Measurements from ENCODE around the gene CCER1. TPM values are rescaled to one million over a fixed set of nuclear protein-coding genes. Genes with fewer than 3 reads are reported as not detected.

The CCER1 gene
- total and polyA plus RNA-seq, 10 donors, result not detected

DNA sequence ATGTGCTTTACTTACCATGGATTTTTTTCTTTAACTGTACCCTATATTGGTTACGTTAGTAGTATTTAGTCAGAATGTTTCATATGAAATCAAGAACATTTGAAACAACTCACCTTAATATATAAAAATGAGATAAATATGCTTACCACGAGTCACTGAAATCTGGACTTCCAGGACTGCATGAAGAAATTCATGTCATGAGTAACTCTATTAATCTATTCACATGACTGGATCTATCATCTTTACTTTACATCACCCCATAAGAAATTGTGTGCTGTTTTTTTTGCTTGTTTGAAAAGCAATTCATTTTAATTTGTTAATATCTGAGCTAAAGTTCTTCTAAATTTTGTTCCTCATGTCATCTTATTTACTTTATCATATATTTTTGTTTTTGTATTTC, 44.6 kb upstream of the CCER1 start:
- TF ChIP-seq, protein P1, sequence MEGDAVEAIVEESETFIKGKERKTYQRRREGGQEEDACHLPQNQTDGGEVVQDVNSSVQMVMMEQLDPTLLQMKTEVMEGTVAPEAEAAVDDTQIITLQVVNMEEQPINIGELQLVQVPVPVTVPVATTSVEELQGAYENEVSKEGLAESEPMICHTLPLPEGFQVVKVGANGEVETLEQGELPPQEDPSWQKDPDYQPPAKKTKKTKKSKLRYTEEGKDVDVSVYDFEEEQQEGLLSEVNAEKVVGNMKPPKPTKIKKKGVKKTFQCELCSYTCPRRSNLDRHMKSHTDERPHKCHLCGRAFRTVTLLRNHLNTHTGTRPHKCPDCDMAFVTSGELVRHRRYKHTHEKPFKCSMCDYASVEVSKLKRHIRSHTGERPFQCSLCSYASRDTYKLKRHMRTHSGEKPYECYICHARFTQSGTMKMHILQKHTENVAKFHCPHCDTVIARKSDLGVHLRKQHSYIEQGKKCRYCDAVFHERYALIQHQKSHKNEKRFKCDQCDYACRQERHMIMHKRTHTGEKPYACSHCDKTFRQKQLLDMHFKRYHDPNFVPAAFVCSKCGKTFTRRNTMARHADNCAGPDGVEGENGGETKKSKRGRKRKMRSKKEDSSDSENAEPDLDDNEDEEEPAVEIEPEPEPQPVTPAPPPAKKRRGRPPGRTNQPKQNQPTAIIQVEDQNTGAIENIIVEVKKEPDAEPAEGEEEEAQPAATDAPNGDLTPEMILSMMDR (IDR thresholded peaks at IDR 0.05 in 8 of 11, conservative IDR thresholded peaks at IDR 0.05 in 3 of 11), result no peak
- no peak for DNase-seq
- H3K4me3 ChIP-seq, result no peak overlapping the region
- 79 to 89% (median 81%) methylated on average over 2 of the region's 2 CpGs for WGBS, 5 donors
- H3K27me3 ChIP-seq (replicated peaks in 1 of 7), result no peaks in the 10 kb centered on the region
- no peaks in the 10 kb centered on the region for H3K4me1 ChIP-seq
- H3K9me3 ChIP-seq, result no peaks in the 10 kb centered on the region
- no peak overlapping the region for H3K27ac ChIP-seq
- H3K36me3 ChIP-seq, result no peaks in the 10 kb centered on the region
- intact Hi-C loops (cut with DNase I; ENCODE audit: low total_unique reads), result no loop called here

- Histone ChIP-seq H3K9me3 (no peaks in the 10 kb centered on the region), H3K36me3 (no peaks in the 10 kb centered on the region), H3K4me1 (no peaks in the 10 kb centered on the region), H3K27ac (no peak overlapping the region), H3K4me3 (no peak overlapping the region), H3K27me3 (replicated peaks in 1 of 7) (no peaks in the 10 kb centered on the region)
- DNase-seq, result no peak
- intact Hi-C loops (cut with DNase I; ENCODE audit: low total_unique reads), result no loop called here
- TF ChIP-seq POLR2AphosphoS5 (IDR thresholded peaks at IDR 0.05), result no peak
- WGBS, 5 donors, result 90 to 98% (median 95%) methylated on average over 2 of the region's 2 CpGs
Observed at GRCh38 chr12:90995010-90995409, 40.0 kb upstream of the CCER1 start.

DNA sequence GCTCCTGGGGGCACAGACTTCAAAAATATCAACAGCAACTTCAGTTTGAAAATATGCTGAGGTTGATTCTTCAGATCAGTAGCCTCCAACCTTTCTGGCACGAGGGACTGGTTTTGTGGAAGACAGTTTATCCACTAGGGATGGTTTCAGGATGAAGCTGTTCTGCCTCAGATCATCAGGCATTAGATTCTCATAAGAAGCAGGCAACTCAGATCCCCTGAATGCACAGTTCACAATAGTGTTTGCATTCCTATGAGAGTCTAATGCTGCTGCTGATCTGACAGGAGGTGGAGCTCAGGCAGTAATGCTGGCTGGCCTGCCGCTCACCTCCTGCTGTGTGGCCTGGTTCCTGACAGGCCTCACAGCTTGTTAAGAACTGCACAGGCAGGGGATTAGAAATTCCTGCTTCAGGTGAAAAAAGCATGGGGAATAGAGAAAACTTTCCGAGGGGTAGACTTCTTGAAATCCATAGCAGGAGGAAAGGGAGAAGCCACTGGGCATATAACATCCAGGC, 37.0 kb upstream of the CCER1 start:
- no peaks in the 10 kb centered on the region for H3K4me1 ChIP-seq
- no peak overlapping the region for H3K27ac ChIP-seq
- no peaks in the 10 kb centered on the region for H3K27me3 ChIP-seq (replicated peaks in 1 of 7)
- TF ChIP-seq, protein P1 (IDR thresholded peaks at IDR 0.05 in 8 of 11, conservative IDR thresholded peaks at IDR 0.05 in 3 of 11), result no peak
- no peak for TF ChIP-seq POLR2AphosphoS5 (IDR thresholded peaks at IDR 0.05)
- no peak for TF ChIP-seq POLR2A (IDR thresholded peaks at IDR 0.05)
- no peak overlapping the region for H3K4me3 ChIP-seq
- no peaks in the 10 kb centered on the region for H3K9me3 ChIP-seq
- DNase-seq, result no peak
- intact Hi-C loops (cut with DNase I; ENCODE audit: low total_unique reads), result no loop called here
- 81 to 97% (median 89%) methylated on average over 3 of the region's 3 CpGs for WGBS, 5 donors
- no peaks in the 10 kb centered on the region for H3K36me3 ChIP-seq

- Histone ChIP-seq H3K27ac (no peak overlapping the region), H3K9me3 (peaks cover 0 to 6% (median 0%) of the 10 kb centered on the region in 8 donors), H3K36me3 (no peaks in the 10 kb centered on the region), H3K4me1 (no peaks in the 10 kb centered on the region), H3K27me3 (replicated peaks in 1 of 7) (no peaks in the 10 kb centered on the region), H3K4me3 (no peak overlapping the region)
- intact Hi-C loops (cut with DNase I; ENCODE audit: low total_unique reads), result no loop called here
- no peak for TF ChIP-seq POLR2A (IDR thresholded peaks at IDR 0.05)
- TF ChIP-seq, protein P1 (IDR thresholded peaks at IDR 0.05 in 8 of 11, conservative IDR thresholded peaks at IDR 0.05 in 3 of 11), result no peak
- TF ChIP-seq POLR2AphosphoS5 (IDR thresholded peaks at IDR 0.05), result no peak
- 54 to 62% (median 58%) methylated on average over 3 of the region's 3 CpGs for WGBS, 5 donors
- no peak for DNase-seq
Observed at GRCh38 chr12:90990611-90991010, 35.6 kb upstream of the CCER1 start.

DNA sequence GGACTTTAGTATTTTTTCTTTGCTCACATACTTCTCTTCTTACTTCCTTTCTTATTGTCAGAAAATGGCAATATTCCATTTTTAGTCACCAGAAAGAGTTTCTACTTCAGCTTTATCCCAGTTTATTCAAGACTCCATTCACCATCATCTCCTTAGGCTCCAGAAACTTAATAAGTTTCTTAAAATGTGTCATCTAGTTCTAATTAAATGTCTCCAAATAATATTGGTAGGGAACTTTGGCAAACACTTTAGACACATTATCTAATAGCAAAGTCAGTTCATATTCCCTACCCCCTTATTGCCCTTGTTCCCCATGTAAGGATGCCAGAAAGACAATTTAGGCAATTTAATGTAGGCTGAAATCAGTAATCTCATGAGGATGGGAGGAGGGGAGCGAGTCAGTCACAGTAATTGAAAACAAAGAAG, 34.7 kb upstream of the CCER1 start:
- Histone ChIP-seq H3K4me3 (no peak overlapping the region), H3K9me3 (peaks cover 0 to 6% (median 0%) of the 10 kb centered on the region in 8 donors), H3K4me1 (no peaks in the 10 kb centered on the region), H3K27me3 (replicated peaks in 1 of 7) (no peaks in the 10 kb centered on the region), H3K27ac (no peak overlapping the region), H3K36me3 (no peaks in the 10 kb centered on the region)
- intact Hi-C loops (cut with DNase I; ENCODE audit: low total_unique reads), result no loop called here
- DNase-seq, result no peak
- 82 to 100% (median 90%) methylated on average over 1 of the region's 1 CpG for WGBS, 5 donors
- TF ChIP-seq POLR2A (IDR thresholded peaks at IDR 0.05) (no peak), POLR2AphosphoS5 (IDR thresholded peaks at IDR 0.05) (no peak)
- TF ChIP-seq, protein P1 (IDR thresholded peaks at IDR 0.05 in 8 of 11, conservative IDR thresholded peaks at IDR 0.05 in 3 of 11), result no peak

All from spleen (tissue), 11 donors.